B cell (primary cell): ENCODE data around the gene PRSS56. TPM values are rescaled to one million over a fixed set of nuclear protein-coding genes. Genes with fewer than 3 reads are reported as not detected.
A peak's percentile ranks its signal among the peaks of the same experiment; 100 is the strongest.

Experiments
- ATAC-seq: fragments of 200-7000 bp; cut with Tn5 transposase; one replicate; pipeline ENCODE4 v1.10.0; 2021; ENCODE audit warnings: low read depth, mild to moderate bottlenecking, moderate number of reproducible peaks, moderate library complexity
- CTCF ChIA-PET: fragments of 350-600 bp; sonication (Branson Sonifier 250); formaldehyde crosslinking; loops from one replicate; lab custom pipeline; 2021; ENCODE audit warnings: antibody characterized with exemption, inconsistent platforms; lab: Charles Lee
- POLR2A ChIA-PET: fragments of 350-600 bp; sonication (Branson Sonifier 250); formaldehyde crosslinking; loops from one replicate; lab custom pipeline; 2021; ENCODE audit warnings: antibody characterized with exemption; lab: Charles Lee
- DNase-seq: peaks from one replicate; pipeline ENCODE4 v3.0.0; 2013
- H2AFZ ChIP-seq: 2 replicates; pipeline ENCODE4 v1.6.1; 2012; ENCODE audit warnings: mild to moderate bottlenecking, low read depth, low read length; ENCODE audit not compliant: insufficient read depth, poor library complexity, severe bottlenecking
- H3K27ac ChIP-seq, 2 donors: 1 replicate in 1 of 2; 2 replicates in 1 of 2; pipeline ENCODE4 v1.5.1; 2012 to 2013; ENCODE audit warnings: low read length in 2 of 2, mild to moderate bottlenecking in 2 of 2, moderate library complexity in 1 of 2
- H3K27me3 ChIP-seq, 4 experiments: fragments of 200-600 bp in 1 of 4; sonication (generic) in 1 of 4; replicated peaks in 1 of 4; 1 replicate in 2 of 4; 2 replicates in 2 of 4; pipeline versions ENCODE4 v1.6.1 to v1.7.0; 2013 to 2016; ENCODE audit warnings: low read length in 3 of 4, mild to moderate bottlenecking in 2 of 4, mixed read lengths in 1 of 4, moderate library complexity in 1 of 4; ENCODE audit not compliant: insufficient read depth in 4 of 4, control insufficient read depth in 3 of 4; ENCODE audit errors: control extremely low read depth in 1 of 4
- H3K36me3 ChIP-seq, 2 experiments: replicated peaks in 1 of 2; 1 replicate in 1 of 2; 2 replicates in 1 of 2; pipeline versions ENCODE4 v1.6.1 to v1.7.1; 2013; ENCODE audit warnings: low read length in 1 of 2; ENCODE audit not compliant: insufficient read depth in 2 of 2, control insufficient read depth in 1 of 2; ENCODE audit errors: control extremely low read depth in 1 of 2, extremely low read depth in 1 of 2
- H3K4me1 ChIP-seq, 2 donors: fragments of 200-600 bp in 1 of 2; sonication (generic) in 1 of 2; 1 replicate in 1 of 2; 2 replicates in 1 of 2; pipeline versions ENCODE4 v1.5.1 to v1.6.1; 2013 to 2017; ENCODE audit warnings: low read length in 2 of 2; ENCODE audit not compliant: control insufficient read depth in 2 of 2, insufficient read depth in 2 of 2
- H3K4me2 ChIP-seq: replicated peaks from 2 replicates; pipeline ENCODE3; 2012; ENCODE audit warnings: mild to moderate bottlenecking, low read depth, low read length; ENCODE audit not compliant: poor library complexity, severe bottlenecking
- H3K4me3 ChIP-seq, 5 experiments: fragments of 200-600 bp in 1 of 5; sonication (generic) in 1 of 5; 1 replicate in 3 of 5; 2 replicates in 2 of 5; pipeline versions ENCODE4 v1.5.1 to v1.7.0; 2011 to 2016; ENCODE audit warnings: low read length in 4 of 5, mild to moderate bottlenecking in 4 of 5, low read depth in 2 of 5, control low read depth in 1 of 5, moderate library complexity in 1 of 5; ENCODE audit not compliant: insufficient read depth in 1 of 5; ENCODE audit errors: control extremely low read depth in 1 of 5, extremely low read depth in 1 of 5
- H3K79me2 ChIP-seq: fragments of 200-600 bp; sonication (generic); one replicate; pipeline ENCODE4 v1.6.0; 2016; ENCODE audit warnings: low read length; ENCODE audit not compliant: control insufficient read depth, insufficient read depth
- H3K9ac ChIP-seq: fragments of 200-600 bp; sonication (generic); 2 replicates; pipeline ENCODE4 v1.6.1; 2017; ENCODE audit warnings: mild to moderate bottlenecking, low read length, moderate library complexity
- H3K9me3 ChIP-seq, 3 donors: one replicate each; pipeline versions ENCODE4 v1.6.1 to v1.7.1; 2013; ENCODE audit warnings: low read length in 2 of 3; ENCODE audit not compliant: control insufficient read depth in 2 of 3, insufficient read depth in 1 of 3; ENCODE audit errors: control extremely low read depth in 1 of 3
- H4K20me1 ChIP-seq: 2 replicates; pipeline ENCODE4 v1.6.0; 2012; ENCODE audit warnings: mild to moderate bottlenecking, low read length; ENCODE audit not compliant: insufficient read depth, control insufficient read depth, poor library complexity, severe bottlenecking
- H3K27ac Mint-ChIP-seq: one replicate; pipeline ENCODE4 v1.8.0; 2021; ENCODE audit warnings: mixed read lengths
- H3K27me3 Mint-ChIP-seq: one replicate; pipeline ENCODE4 v1.8.0; 2021; ENCODE audit warnings: mixed read lengths
- H3K4me1 Mint-ChIP-seq: one replicate; pipeline ENCODE4 v1.8.0; 2021; ENCODE audit warnings: mixed read lengths
- H3K4me3 Mint-ChIP-seq: one replicate; pipeline ENCODE4 v1.8.0; 2021; ENCODE audit warnings: mixed read lengths
- H3K9me3 Mint-ChIP-seq: one replicate; pipeline ENCODE4 v1.8.0; 2022; ENCODE audit warnings: mixed read lengths; ENCODE audit not compliant: insufficient read depth
- EZH2 ChIP-seq: IDR thresholded peaks from 2 replicates; pipeline ENCODE4 v1.6.1; 2012; ENCODE audit warnings: borderline replicate concordance, low read depth, mild to moderate bottlenecking, moderate library complexity, low read length; ENCODE audit not compliant: insufficient read depth, poor library complexity, severe bottlenecking
- WGBS: methylation state at CpG from one replicate; pipeline ENCODE4 v1.1.5; 2013; ENCODE audit warnings: missing lambda C conversion rate; ENCODE audit not compliant: insufficient coverage; 5-methylcytosine and 5-hydroxymethylcytosine counted together
- intact Hi-C: fragments of 100-400 bp; cut with micrococcal nuclease; formaldehyde crosslinking; loops from one replicate; pipeline ENCODE4 v1.10.0; 2022
- polyA plus RNA-seq: library from polyadenylated mRNA; depleted of rRNA; stranded (reverse); fragments of >200 nt; gene quantifications from 2 replicates; pipeline ENCODE4 v1.2.3, GENCODE V29; 2012
- total RNA-seq, 2 donors: library from RNA; stranded (reverse); fragments of 120-200 nt in 1 of 2; gene quantifications; 1 replicate in 1 of 2; 2 replicates in 1 of 2; pipeline versions ENCODE4 v1.2.3 to v1.2.4, GENCODE V29; 2013 to 2022
- TF ChIP-seq, protein P1 (sequence below): fragments of 200-600 bp; IDR thresholded peaks from one replicate; pipeline ENCODE4 v1.8.0; 2022; ENCODE audit warnings: antibody characterized with exemption, mild to moderate bottlenecking

PRSS56 gene
- total and polyA plus RNA-seq, 2 donors (not counting 1 experiment from before 2014, with no cell fraction given) = not detected

- H3K27ac ChIP-seq = no peak overlapping the region
- TF ChIP-seq EZH2 = no peak
- TF ChIP-seq, protein P1, sequence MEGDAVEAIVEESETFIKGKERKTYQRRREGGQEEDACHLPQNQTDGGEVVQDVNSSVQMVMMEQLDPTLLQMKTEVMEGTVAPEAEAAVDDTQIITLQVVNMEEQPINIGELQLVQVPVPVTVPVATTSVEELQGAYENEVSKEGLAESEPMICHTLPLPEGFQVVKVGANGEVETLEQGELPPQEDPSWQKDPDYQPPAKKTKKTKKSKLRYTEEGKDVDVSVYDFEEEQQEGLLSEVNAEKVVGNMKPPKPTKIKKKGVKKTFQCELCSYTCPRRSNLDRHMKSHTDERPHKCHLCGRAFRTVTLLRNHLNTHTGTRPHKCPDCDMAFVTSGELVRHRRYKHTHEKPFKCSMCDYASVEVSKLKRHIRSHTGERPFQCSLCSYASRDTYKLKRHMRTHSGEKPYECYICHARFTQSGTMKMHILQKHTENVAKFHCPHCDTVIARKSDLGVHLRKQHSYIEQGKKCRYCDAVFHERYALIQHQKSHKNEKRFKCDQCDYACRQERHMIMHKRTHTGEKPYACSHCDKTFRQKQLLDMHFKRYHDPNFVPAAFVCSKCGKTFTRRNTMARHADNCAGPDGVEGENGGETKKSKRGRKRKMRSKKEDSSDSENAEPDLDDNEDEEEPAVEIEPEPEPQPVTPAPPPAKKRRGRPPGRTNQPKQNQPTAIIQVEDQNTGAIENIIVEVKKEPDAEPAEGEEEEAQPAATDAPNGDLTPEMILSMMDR = no peak
- H3K79me2 ChIP-seq = no peaks in the 10 kb centered on the region
- no peak overlapping the region for H3K9ac ChIP-seq
- no peaks in the 10 kb centered on the region for H3K9me3 ChIP-seq
- no peak overlapping the region for H3K4me3 Mint-ChIP-seq
- peaks cover 0 to 3% (median 0%) of the 10 kb centered on the region in 4 experiments for H3K27me3 ChIP-seq
- WGBS = 77% methylated on average over 6 of the region's 7 CpGs
- H3K27ac Mint-ChIP-seq = no peak overlapping the region
- intact Hi-C loops = no loop called here
- no peak overlapping the region for H3K4me3 ChIP-seq
- ATAC-seq = no peak
- H3K4me1 Mint-ChIP-seq = no peaks in the 10 kb centered on the region
- no peaks in the 10 kb centered on the region for H3K9me3 Mint-ChIP-seq
- no peaks in the 10 kb centered on the region for H3K4me1 ChIP-seq
- no peak overlapping the region for H2AFZ ChIP-seq
- CTCF ChIA-PET = no interaction called here
- DNase-seq = no peak
- H3K27me3 Mint-ChIP-seq = peaks cover 18% of the 10 kb centered on the region
- no peaks in the 10 kb centered on the region for H3K36me3 ChIP-seq
- POLR2A ChIA-PET = no interaction called here
- no peaks in the 10 kb centered on the region for H4K20me1 ChIP-seq
- H3K4me2 ChIP-seq = no peak overlapping the region
These were observed 4.5 kb upstream of the PRSS56 start for GRCh38 chr2:232515639-232516038.

- WGBS = 100% methylated on average over 1 of the region's 3 CpGs
- ATAC-seq (no peak), DNase-seq (no peak)
- Histone ChIP-seq H3K9me3 (peaks cover 0 to 3% (median 0%) of the 10 kb centered on the region in 3 donors), H3K27me3 (peaks cover 0 to 12% (median 4%) of the 10 kb centered on the region in 4 experiments), H3K9ac (no peak overlapping the region), H3K4me1 (peaks cover 2% of the 10 kb centered on the region in 2 donors), H3K36me3 (no peaks in the 10 kb centered on the region), H4K20me1 (no peaks in the 10 kb centered on the region), H3K4me2 (no peak overlapping the region), H2AFZ (no peak overlapping the region), H3K4me3 (no peak overlapping the region), H3K27ac (no peak overlapping the region), H3K79me2 (no peaks in the 10 kb centered on the region)
- POLR2A ChIA-PET = no interaction called here
- intact Hi-C loops = no loop called here
- Mint-ChIP-seq H3K4me1 (peaks cover 2% of the 10 kb centered on the region), H3K9me3 (no peaks in the 10 kb centered on the region), H3K27me3 (peaks cover 21% of the 10 kb centered on the region), H3K4me3 (no peak overlapping the region), H3K27ac (peak overlapping the region; percentile 24)
- TF ChIP-seq, protein P1 = no peak
- TF ChIP-seq EZH2 = no peak
- CTCF ChIA-PET = no interaction called here
These were observed 3.6 kb upstream of the PRSS56 start for GRCh38 chr2:232516551-232516950.
